ENCODE data around the gene MXD4. TPM values are rescaled to one million over a fixed set of nuclear protein-coding genes. Genes with fewer than 3 reads are reported as not detected.

The MXD4 gene
- total and polyA plus RNA-seq, 2 of the 13 experiments (the other 11 are each of a cell fraction or from before 2014, with no cell fraction given) = 29.0 to 31.3 TPM

DNA sequence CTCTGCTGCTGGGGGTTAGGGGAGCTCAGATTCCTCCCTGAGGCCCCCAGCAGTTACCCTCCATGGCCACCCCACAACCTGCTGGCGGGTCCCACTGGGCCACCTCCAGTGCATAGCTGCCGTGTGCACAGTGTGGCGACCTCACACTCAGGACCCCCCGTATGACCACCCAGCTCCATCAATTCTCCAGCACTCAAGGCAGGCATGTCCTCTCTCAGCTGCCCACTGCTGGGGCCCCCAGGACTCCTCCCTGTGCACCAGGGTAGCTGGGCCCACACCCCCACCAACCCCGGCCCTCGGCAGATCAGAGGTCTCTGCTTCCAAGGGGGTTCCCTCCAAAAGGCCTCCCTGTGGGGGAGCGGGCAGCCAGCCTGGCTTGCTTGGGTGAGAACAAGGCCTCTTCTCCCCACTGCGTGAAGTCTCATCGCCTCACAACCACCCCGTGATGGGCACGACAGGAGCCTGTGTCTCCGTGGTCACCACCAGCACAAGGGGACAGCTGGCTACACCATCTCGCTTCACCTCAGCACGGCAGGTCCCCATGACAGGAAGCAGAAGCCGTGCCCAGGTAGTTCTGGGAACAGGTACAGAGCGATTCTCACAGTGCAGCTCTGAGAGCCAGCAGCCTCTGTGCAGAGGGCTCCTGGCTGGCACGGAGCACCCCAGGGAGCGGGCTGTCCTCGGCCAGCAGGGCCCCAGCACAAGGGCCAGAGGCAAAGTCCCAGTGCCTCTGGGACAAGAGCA is 15.4 kb downstream of the MXD4 start (continued):
- TF ChIP-seq, protein P1, sequence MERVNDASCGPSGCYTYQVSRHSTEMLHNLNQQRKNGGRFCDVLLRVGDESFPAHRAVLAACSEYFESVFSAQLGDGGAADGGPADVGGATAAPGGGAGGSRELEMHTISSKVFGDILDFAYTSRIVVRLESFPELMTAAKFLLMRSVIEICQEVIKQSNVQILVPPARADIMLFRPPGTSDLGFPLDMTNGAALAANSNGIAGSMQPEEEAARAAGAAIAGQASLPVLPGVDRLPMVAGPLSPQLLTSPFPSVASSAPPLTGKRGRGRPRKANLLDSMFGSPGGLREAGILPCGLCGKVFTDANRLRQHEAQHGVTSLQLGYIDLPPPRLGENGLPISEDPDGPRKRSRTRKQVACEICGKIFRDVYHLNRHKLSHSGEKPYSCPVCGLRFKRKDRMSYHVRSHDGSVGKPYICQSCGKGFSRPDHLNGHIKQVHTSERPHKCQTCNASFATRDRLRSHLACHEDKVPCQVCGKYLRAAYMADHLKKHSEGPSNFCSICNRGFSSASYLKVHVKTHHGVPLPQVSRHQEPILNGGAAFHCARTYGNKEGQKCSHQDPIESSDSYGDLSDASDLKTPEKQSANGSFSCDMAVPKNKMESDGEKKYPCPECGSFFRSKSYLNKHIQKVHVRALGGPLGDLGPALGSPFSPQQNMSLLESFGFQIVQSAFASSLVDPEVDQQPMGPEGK (CRISPR knock-in tag; IDR thresholded peaks at IDR 0.05) = no peak
- TF ChIP-seq MYC (CRISPR knock-in tag; IDR thresholded peaks at IDR 0.05; ENCODE audit: borderline replicate concordance) = no peak
- no peak for TF ChIP-seq TARDBP (CRISPR knock-in tag; IDR thresholded peaks at IDR 0.05)
- peak; percentile 63 for TF ChIP-seq AGO1 (IDR thresholded peaks at IDR 0.05; ENCODE audit: low read depth, low read length, poor library complexity, severe bottlenecking)
- TF ChIP-seq SOX13 (IDR thresholded peaks at IDR 0.05) = no peak
- TF ChIP-seq SOX13 (CRISPR knock-in tag; conservative IDR thresholded peaks at IDR 0.05 in 1 of 2, IDR thresholded peaks at IDR 0.05 in 1 of 2) = no peak
- no peak for TF ChIP-seq PHF5A (CRISPR knock-in tag; IDR thresholded peaks at IDR 0.05; ENCODE audit: low read depth, unreplicated experiment)

DNA sequence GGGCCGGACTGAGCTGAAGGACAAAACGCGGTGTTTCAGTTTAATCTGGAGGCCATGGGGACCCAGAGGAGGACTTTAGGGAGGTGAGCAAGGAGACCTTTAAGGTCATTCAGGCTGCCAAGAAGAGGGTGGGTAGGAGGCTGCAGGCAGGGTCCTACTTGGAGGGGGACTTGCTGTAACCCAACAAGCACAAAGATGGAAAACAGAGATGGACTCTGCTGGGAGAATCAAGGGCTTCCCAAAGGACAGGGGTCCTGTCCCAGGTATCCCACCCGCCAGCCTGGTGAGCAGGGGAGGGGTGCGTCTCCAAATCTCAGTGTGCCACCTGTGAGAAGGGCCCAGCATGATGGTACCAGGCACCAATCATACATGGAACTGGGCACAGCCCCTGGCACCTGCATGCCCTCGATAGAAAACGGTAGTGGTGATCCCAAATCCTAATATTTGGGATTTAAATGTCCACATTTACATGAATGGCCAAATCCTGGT is 16.1 kb downstream of the MXD4 start:
- H3K4me3 ChIP-seq (replicated peaks in 1 of 3; ENCODE audit: insufficient read depth in 1 of 3, low read depth in 2 of 3, low read length in 3 of 3) = no peak overlapping the region
- intact Hi-C loops (cut with micrococcal nuclease; ENCODE audit: unreplicated experiment) (loop anchor here (10.0 kb wide), 1 partner anchor 219 kb away; the partner anchor contains the start of gene RNF4), in situ Hi-C loops (cut with HindIII; ENCODE audit: extremely low pct_ligation_motif_present, low pct_unique_long_range_greater_than_20kb) (no loop called here)
- peaks cover 8% of the 10 kb centered on the region for H3K79me2 ChIP-seq (ENCODE audit: insufficient read depth, low read length)
- H3K9me3 ChIP-seq (ENCODE audit: low read length) = no peaks in the 10 kb centered on the region
- no peaks in the 10 kb centered on the region for H3K27me3 ChIP-seq (ENCODE audit: control insufficient read depth in 1 of 2, insufficient read depth in 2 of 2, low read length in 2 of 2)
- no peak for ATAC-seq
- no TSS peak for BruUV-seq (replicated peaks)
- FAIRE-seq = no peak
- DNase-seq (ENCODE audit: low spot score) = no peak
- H4K20me1 ChIP-seq (ENCODE audit: insufficient read depth, low read length) = no peaks in the 10 kb centered on the region
- no peak overlapping the region for H3K27ac ChIP-seq (ENCODE audit: extremely low read length, insufficient read depth, low read length)
- H3K4me2 ChIP-seq (ENCODE audit: low read depth, low read length) = no peak overlapping the region
- H3K9ac ChIP-seq (ENCODE audit: insufficient read depth, low read depth, low read length) = no peak overlapping the region
- no peak overlapping the region for H2AFZ ChIP-seq (ENCODE audit: low read length)
- ChIA-PET POLR2A (no interaction called here), CTCF (ENCODE audit: low intra/inter-chr PET ratio, low total read pairs) (no interaction called here)
- H3K4me1 ChIP-seq (ENCODE audit: insufficient read depth, low read length) = peaks cover 34% of the 10 kb centered on the region
- H3K36me3 ChIP-seq (replicated peaks in 1 of 2; ENCODE audit: control insufficient read depth in 1 of 2, insufficient read depth in 2 of 2, low read length in 2 of 2) = peaks cover 0 to 4% of the 10 kb centered on the region in 2 experiments; a peak in 2 of 5 replicates
- 91% methylated on average over 7 of the region's 7 CpGs for WGBS (ENCODE audit: low lambda C conversion rate)
- TF ChIP-seq, protein P2, sequence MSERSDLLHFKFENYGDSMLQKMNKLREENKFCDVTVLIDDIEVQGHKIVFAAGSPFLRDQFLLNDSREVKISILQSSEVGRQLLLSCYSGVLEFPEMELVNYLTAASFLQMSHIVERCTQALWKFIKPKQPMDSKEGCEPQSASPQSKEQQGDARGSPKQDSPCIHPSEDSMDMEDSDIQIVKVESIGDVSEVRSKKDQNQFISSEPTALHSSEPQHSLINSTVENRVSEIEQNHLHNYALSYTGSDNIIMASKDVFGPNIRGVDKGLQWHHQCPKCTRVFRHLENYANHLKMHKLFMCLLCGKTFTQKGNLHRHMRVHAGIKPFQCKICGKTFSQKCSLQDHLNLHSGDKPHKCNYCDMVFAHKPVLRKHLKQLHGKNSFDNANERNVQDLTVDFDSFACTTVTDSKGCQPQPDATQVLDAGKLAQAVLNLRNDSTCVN (CRISPR knock-in tag; IDR thresholded peaks at IDR 0.05; ENCODE audit: borderline replicate concordance) = no peak
- TF ChIP-seq ZFP36 (IDR thresholded peaks at IDR 0.05; ENCODE audit: borderline replicate concordance, low read depth, low read length, partially characterized antibody) (no peak), SRY (CRISPR knock-in tag; IDR thresholded peaks at IDR 0.05) (no peak), ZNF652 (CRISPR knock-in tag; IDR thresholded peaks at IDR 0.05; ENCODE audit: borderline replicate concordance, low read depth) (no peak), ZBTB38 (CRISPR knock-in tag; IDR thresholded peaks at IDR 0.05) (no peak), ZNF616 (CRISPR knock-in tag; IDR thresholded peaks at IDR 0.05; ENCODE audit: low read depth) (no peak), ZNF83 (CRISPR knock-in tag; IDR thresholded peaks at IDR 0.05; ENCODE audit: borderline replicate concordance) (no peak), MAF1 (CRISPR knock-in tag; IDR thresholded peaks at IDR 0.05; ENCODE audit: borderline replicate concordance) (no peak), SPEN (CRISPR knock-in tag; IDR thresholded peaks at IDR 0.05; ENCODE audit: low read depth) (no peak), HOXA7 (CRISPR knock-in tag; IDR thresholded peaks at IDR 0.05) (no peak), ZNF550 (CRISPR knock-in tag; IDR thresholded peaks at IDR 0.05; ENCODE audit: borderline replicate concordance) (no peak)
- TF ChIP-seq, protein P3, sequence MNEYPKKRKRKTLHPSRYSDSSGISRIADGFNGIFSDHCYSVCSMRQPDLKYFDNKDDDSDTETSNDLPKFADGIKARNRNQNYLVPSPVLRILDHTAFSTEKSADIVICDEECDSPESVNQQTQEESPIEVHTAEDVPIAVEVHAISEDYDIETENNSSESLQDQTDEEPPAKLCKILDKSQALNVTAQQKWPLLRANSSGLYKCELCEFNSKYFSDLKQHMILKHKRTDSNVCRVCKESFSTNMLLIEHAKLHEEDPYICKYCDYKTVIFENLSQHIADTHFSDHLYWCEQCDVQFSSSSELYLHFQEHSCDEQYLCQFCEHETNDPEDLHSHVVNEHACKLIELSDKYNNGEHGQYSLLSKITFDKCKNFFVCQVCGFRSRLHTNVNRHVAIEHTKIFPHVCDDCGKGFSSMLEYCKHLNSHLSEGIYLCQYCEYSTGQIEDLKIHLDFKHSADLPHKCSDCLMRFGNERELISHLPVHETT (CRISPR knock-in tag; conservative IDR thresholded peaks at IDR 0.05) = no peak

Measured in HepG2 (cell line).